Osteoblast (primary cell): ENCODE results near the gene CHST11. TPM values are rescaled to one million over a fixed set of nuclear protein-coding genes. Genes with fewer than 3 reads are reported as not detected.

Experiments used
- DNase-seq: peaks from one replicate; pipeline ENCODE4 v3.0.0; 2011; ENCODE audit warnings: low spot score, mixed read lengths; ENCODE audit not compliant: insufficient read length; ENCODE audit errors: missing footprints
- H2AFZ ChIP-seq: 2 replicates; pipeline ENCODE4 v1.6.0; 2011; ENCODE audit warnings: mild to moderate bottlenecking, low read length
- H3K27ac ChIP-seq: 2 replicates; pipeline ENCODE4 v1.5.1; 2011; ENCODE audit warnings: mild to moderate bottlenecking, low read depth, low read length, moderate library complexity
- H3K27me3 ChIP-seq: 2 replicates; pipeline ENCODE4 v1.6.0; 2012; ENCODE audit warnings: mild to moderate bottlenecking, control low read depth, inconsistent platforms, low read length, moderate library complexity; ENCODE audit not compliant: insufficient read depth
- H3K36me3 ChIP-seq: 2 replicates; pipeline ENCODE4 v1.5.1; 2011; ENCODE audit warnings: mild to moderate bottlenecking, low read length, control low read depth, moderate library complexity; ENCODE audit not compliant: insufficient read depth
- H3K4me1 ChIP-seq: 2 replicates; pipeline ENCODE4 v1.5.1; 2011; ENCODE audit warnings: mild to moderate bottlenecking, low read length, control low read depth, moderate library complexity; ENCODE audit not compliant: insufficient read depth
- H3K4me2 ChIP-seq: 2 replicates; pipeline ENCODE4 v1.6.0; 2011; ENCODE audit warnings: mild to moderate bottlenecking, low read length; ENCODE audit not compliant: insufficient read depth
- H3K4me3 ChIP-seq: fragments of 200-600 bp; sonication (generic); 3 replicates; pipeline ENCODE4 v1.5.1; 2012; ENCODE audit warnings: mild to moderate bottlenecking, low read length, inconsistent platforms; ENCODE audit not compliant: insufficient read depth
- H3K79me2 ChIP-seq: 2 replicates; pipeline ENCODE4 v1.6.0; 2012; ENCODE audit warnings: mild to moderate bottlenecking, low read length, control low read depth, inconsistent platforms; ENCODE audit not compliant: insufficient read depth
- H3K9me3 ChIP-seq: 2 replicates; pipeline ENCODE4 v1.5.1; 2011; ENCODE audit warnings: low read depth, low read length, control low read depth
- H4K20me1 ChIP-seq: 2 replicates; pipeline ENCODE4 v1.6.0; 2012; ENCODE audit warnings: mild to moderate bottlenecking, low read length, control low read depth; ENCODE audit not compliant: insufficient read depth
- CTCF ChIP-seq: IDR thresholded peaks from 2 replicates; pipeline ENCODE4 v1.5.1; 2011; ENCODE audit warnings: mild to moderate bottlenecking, low read depth, low read length, moderate library complexity; ENCODE audit errors: extremely low read depth
- total RNA-seq: library from RNA; depleted of rRNA; stranded (reverse); fragments of >200 nt; gene quantifications from 2 replicates; pipeline ENCODE4 v1.2.3, GENCODE V29; 2012

CHST11 gene
- total RNA-seq, 1 donor: 24.6 TPM

- no peak overlapping the region for H3K4me2 ChIP-seq
- DNase-seq: peak; percentile 42
- no peaks in the 10 kb centered on the region for H3K79me2 ChIP-seq
- H3K27ac ChIP-seq: no peak overlapping the region
- no peaks in the 10 kb centered on the region for H3K9me3 ChIP-seq
- H3K36me3 ChIP-seq: no peaks in the 10 kb centered on the region
- H4K20me1 ChIP-seq: no peaks in the 10 kb centered on the region
- no peak for TF ChIP-seq CTCF
- H2AFZ ChIP-seq: no peak overlapping the region
- H3K4me3 ChIP-seq: no peak overlapping the region
- no peaks in the 10 kb centered on the region for H3K4me1 ChIP-seq
- peaks cover 28% of the 10 kb centered on the region for H3K27me3 ChIP-seq
Measured at GRCh38 chr12:104435175-104435574, 21.6 kb upstream of the CHST11 start.

- no peak for TF ChIP-seq CTCF
- no peak for DNase-seq
- H2AFZ ChIP-seq: no peak overlapping the region
- H3K27me3 ChIP-seq: peaks cover 28% of the 10 kb centered on the region
- no peaks in the 10 kb centered on the region for H3K36me3 ChIP-seq
- H3K4me2 ChIP-seq: no peak overlapping the region
- no peaks in the 10 kb centered on the region for H4K20me1 ChIP-seq
- no peak overlapping the region for H3K27ac ChIP-seq
- H3K4me1 ChIP-seq: no peaks in the 10 kb centered on the region
- H3K9me3 ChIP-seq: no peaks in the 10 kb centered on the region
- no peaks in the 10 kb centered on the region for H3K79me2 ChIP-seq
- H3K4me3 ChIP-seq: no peak overlapping the region
Measured at GRCh38 chr12:104435765-104436164, 21.0 kb upstream of the CHST11 start.

DNA sequence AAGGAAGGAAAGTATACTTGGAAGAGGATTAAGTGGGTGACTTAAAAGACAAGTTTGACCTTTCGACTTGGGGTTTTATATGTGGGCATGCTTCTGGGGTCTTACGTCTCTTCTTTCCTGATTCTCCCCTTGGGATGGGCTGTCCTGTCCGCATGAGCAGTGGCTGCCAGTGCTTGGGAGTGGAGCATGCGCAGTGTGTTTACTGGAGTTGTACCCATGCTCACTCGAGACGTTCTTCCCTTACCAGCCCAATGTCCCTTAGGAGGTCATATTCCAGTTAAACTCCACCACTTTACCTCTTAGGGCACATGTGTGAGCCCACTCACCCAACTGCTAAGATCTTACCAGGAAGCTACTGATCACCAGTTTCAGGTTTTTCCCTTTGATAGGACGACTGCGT, 20.0 kb upstream of the CHST11 start:
- H3K27me3 ChIP-seq: peaks cover 29% of the 10 kb centered on the region

DNA sequence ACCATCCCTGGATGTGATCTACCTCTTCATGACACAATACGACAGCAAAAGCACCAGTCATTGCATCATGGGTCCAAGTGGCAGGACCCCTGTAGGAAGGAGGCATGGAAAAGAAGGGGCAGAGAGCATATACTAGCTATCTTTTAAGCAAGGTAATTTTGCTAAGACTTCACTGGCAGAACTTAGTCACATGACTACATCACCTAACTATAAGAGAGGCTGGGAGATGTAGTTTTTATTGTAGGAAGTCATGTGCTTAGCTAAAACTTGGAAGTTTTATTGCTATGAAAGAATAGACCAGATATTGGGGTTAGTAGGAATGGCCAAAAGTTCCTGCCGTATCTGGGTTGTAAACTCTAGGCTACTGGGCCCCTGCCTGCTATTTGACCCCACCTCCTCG, 18.6 kb upstream of the CHST11 start:
- no peaks in the 10 kb centered on the region for H4K20me1 ChIP-seq
- H3K9me3 ChIP-seq: no peaks in the 10 kb centered on the region
- DNase-seq: no peak
- no peak overlapping the region for H2AFZ ChIP-seq
- no peak overlapping the region for H3K27ac ChIP-seq
- H3K36me3 ChIP-seq: no peaks in the 10 kb centered on the region
- peaks cover 31% of the 10 kb centered on the region for H3K27me3 ChIP-seq
- H3K4me1 ChIP-seq: no peaks in the 10 kb centered on the region
- no peak overlapping the region for H3K4me3 ChIP-seq
- no peak for TF ChIP-seq CTCF
- H3K79me2 ChIP-seq: no peaks in the 10 kb centered on the region
- no peak overlapping the region for H3K4me2 ChIP-seq

More for the DNA sequence above, 20.0 kb upstream of the CHST11 start:
- no peak overlapping the region for H3K4me2 ChIP-seq
- no peaks in the 10 kb centered on the region for H3K4me1 ChIP-seq
- DNase-seq: no peak
- no peak overlapping the region for H3K27ac ChIP-seq
- H3K79me2 ChIP-seq: no peaks in the 10 kb centered on the region
- H3K36me3 ChIP-seq: no peaks in the 10 kb centered on the region
- TF ChIP-seq CTCF: no peak
- no peaks in the 10 kb centered on the region for H3K9me3 ChIP-seq
- H3K4me3 ChIP-seq: no peak overlapping the region
- H4K20me1 ChIP-seq: no peaks in the 10 kb centered on the region
- H2AFZ ChIP-seq: no peak overlapping the region
